GM12873 (cell line): ENCODE results near the gene CYB561D2.

Experiments
- TF ChIP-seq, protein P1 (sequence below): IDR thresholded peaks from 2 replicates; pipeline ENCODE4 v1.5.1; 2012; ENCODE audit warnings: low read depth, mild to moderate bottlenecking, moderate library complexity, low read length, control low read depth; ENCODE audit not compliant: insufficient read depth; ENCODE audit errors: missing control alignments

Gene CYB561D2

DNA sequence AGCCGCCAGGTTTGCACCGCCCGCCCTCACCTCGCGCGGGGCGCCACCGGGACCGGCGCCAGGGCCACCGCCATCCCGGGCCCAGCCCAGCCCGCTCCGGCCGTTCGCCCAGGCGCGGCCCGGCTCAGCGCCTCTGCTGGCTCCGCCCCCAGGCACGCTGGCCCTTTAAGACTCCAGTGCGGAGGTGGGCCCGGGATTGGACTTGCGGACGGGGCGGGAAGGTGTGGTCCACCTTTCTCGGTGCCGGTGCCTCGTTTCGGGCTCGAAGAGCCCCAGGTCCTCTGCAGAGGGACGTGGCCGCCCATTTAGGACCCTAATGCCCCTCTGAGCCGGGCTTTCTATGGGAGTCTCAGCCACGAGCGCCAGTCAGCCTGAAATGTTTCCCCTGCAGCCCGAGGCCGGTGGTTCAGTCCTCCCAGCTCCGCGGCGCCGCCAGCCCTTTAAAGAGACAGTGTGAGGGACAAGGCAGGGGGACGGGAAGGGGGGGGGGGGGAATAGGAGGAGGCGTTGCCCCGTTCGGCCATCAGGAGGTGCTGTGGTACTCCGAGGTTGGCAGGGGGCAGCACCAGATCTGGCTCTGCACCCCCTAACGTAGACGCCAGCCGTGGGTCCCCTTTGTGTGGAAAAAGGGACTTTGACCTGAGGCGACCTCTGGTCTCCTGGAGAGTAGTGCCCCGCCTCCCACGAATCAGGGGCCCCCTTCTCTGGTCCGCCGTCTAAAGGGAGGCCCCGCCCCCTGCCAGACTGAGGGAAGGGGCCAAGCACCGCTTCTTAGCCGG lies 29.1 kb upstream of the CYB561D2 start:
- TF ChIP-seq, protein P1, sequence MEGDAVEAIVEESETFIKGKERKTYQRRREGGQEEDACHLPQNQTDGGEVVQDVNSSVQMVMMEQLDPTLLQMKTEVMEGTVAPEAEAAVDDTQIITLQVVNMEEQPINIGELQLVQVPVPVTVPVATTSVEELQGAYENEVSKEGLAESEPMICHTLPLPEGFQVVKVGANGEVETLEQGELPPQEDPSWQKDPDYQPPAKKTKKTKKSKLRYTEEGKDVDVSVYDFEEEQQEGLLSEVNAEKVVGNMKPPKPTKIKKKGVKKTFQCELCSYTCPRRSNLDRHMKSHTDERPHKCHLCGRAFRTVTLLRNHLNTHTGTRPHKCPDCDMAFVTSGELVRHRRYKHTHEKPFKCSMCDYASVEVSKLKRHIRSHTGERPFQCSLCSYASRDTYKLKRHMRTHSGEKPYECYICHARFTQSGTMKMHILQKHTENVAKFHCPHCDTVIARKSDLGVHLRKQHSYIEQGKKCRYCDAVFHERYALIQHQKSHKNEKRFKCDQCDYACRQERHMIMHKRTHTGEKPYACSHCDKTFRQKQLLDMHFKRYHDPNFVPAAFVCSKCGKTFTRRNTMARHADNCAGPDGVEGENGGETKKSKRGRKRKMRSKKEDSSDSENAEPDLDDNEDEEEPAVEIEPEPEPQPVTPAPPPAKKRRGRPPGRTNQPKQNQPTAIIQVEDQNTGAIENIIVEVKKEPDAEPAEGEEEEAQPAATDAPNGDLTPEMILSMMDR, result peak; percentile 74

DNA sequence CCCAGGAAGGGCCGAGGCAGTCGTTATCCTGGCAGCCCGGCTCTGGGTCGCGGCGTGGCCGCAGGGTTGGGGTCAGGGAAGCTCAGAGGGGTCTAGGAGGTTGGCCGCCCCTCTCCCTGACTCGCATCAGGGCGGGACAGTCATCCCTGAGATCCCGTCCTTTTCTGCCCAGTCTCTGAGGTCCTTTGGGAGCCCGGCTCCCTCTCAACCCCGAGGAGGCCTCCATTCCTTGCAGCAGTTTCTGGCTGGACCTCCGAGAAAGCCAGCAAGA lies 28.6 kb upstream of the CYB561D2 start:
- TF ChIP-seq, protein P1, result no peak

GRCh38 chr3:50322386-50323091 lies 28.1 kb upstream of the CYB561D2 start, which contains the start of gene HYAL2:
Gene HYAL2 (minus strand): TSS chr3:50322745. CDS start chr3:50320489, 2,256 bp downstream.
- TF ChIP-seq, protein P1, result no peak

DNA sequence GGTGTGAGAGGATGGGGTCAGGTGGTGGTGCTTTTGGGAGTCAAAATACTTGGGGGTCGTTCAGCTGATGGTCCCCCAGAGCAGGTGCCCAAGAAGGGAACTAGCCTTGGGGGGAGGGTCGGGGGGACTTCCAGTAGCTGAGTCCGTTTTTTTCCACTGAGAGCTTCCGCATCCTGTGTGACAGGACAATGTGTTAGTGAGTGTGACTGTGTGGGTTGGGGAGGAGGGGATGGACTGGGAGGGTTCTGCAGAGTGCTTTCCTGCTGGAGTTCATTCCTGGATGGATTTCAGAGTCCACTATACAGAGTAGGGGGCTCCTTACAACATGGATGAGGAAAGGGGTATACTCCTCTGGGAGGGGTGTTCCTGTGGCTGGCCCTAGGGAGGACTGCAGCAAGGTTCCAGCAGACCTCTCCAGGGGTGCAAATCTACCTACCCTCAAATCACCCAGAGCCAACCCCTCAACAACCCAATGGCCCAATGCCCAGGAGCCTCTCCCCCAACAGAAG lies 27.5 kb upstream of the CYB561D2 start:
- TF ChIP-seq, protein P1, result no peak

DNA sequence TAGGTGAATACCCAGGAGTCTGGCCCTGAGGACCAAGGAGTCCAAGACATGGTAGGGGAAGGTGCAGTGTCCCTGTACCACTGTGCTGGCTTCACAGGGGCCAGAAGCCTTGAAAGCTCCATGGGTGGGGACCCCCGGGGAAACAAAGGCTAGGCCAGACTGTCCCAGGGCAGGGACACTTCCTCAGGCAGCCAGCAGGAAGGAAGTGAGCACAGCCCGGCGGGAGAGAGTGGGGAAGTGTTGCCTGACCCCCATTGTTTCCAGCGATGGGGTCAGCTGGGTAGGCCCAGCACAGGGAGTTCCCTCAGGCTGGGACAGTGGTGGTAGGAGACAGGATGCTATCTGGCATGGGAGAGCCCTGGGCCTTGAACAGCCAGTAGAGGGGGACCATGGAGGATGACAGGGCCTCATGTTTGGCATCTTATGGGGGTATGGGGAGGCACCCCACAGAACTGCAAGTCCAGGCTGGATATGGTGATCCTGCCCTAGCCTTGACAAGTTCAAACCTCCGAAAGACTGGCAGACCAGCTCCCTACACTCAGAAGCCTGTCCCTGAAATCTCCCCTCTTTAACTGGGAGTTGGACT lies 27.0 kb upstream of the CYB561D2 start:
- TF ChIP-seq, protein P1, result no peak

- TF ChIP-seq, protein P1, result peak; percentile 88
Measured at GRCh38 chr3:50324351-50325112, 26.1 kb upstream of the CYB561D2 start.
